ENCODE data around the gene ERG. TPM values are rescaled to one million over a fixed set of nuclear protein-coding genes. Genes with fewer than 3 reads are reported as not detected.

ERG gene
- polyA plus RNA-seq, 2 of the 4 experiments (the other 2 are of a cell fraction), result not detected

DNA sequence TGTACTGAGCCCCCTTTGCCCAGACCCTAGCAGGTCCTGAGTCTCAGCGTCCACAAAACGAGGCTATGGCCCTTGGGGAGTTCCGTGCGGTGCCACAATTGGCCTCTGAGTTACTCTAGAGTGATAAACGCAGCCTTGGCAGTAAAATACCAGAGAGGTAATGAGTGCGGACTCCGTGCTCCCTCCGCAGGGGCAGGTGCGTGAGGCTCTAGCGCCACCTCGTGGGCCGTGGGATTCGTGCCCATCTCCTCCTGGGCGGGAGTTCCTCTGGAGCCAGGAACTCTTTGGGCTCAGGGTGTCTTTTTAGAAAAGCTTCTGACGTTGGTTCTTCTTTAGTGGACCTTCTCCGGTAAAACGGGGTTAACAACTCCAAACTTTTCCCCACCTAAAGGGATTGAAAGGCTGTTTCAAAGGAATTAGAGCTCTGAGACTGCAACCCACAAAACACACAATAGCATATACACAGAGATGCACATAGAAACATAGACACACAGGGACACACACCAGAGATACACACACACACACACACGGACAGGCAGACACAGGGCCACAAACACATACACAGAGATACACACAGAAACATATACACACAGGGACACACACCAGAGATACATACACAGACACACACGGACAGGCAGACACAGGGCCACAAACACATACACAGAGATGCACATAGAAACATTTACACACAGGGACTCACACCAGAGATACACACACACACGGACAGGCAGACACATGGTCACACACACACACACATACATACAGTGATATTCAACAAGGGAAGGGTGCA, 142.1 kb downstream of the ERG start:
- ChIA-PET CTCF (interaction anchor here (0.6 to 4.0 kb wide), 71 partner anchors 9 to 1190 kb away, joined by 3 to 81 read pairs (median 3); partner anchors contain the start of gene KCNJ6), POLR2A (no interaction called here)
- Histone ChIP-seq H3K4me1 (peaks cover 24% of the 10 kb centered on the region), H3K4me2 (0 out of 3 replicates have a peak overlapping the region, but pooled peaks have one; percentile 28), H3K27ac (peak overlapping the region; percentile 84 to 86), H3K4me3 (no peak overlapping the region), H3K9me3 (no peaks in the 10 kb centered on the region)
- 7% methylated on average over 13 of the region's 20 CpGs for WGBS (ENCODE audit: missing lambda C conversion rate)
- no peak for FAIRE-seq
- peak; percentile 83 to 93; a peak in 5 of 6 replicates for ATAC-seq
- peak; percentile 58 to 66 for DNase-seq (ENCODE audit: low read depth in 1 of 2, low spot score in 1 of 2)
- TF ChIP-seq SMC3 (IDR thresholded peaks at IDR 0.05) (peak; percentile 90), MYC (IDR thresholded peaks at IDR 0.05; ENCODE audit: borderline replicate concordance, low read length) (no peak), ESRRA (IDR thresholded peaks at IDR 0.05; ENCODE audit: borderline replicate concordance, low read length) (no peak), NFE2L2 (conservative IDR thresholded peaks at IDR 0.05; ENCODE audit: low read length) (no peak), RAD21 (conservative IDR thresholded peaks at IDR 0.05 in 1 of 2, IDR thresholded peaks at IDR 0.05 in 1 of 2) (peak; percentile 97 to 98)
- TF ChIP-seq, protein P1, sequence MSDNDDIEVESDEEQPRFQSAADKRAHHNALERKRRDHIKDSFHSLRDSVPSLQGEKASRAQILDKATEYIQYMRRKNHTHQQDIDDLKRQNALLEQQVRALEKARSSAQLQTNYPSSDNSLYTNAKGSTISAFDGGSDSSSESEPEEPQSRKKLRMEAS (IDR thresholded peaks at IDR 0.05), result no peak
- TF ChIP-seq, protein P2, sequence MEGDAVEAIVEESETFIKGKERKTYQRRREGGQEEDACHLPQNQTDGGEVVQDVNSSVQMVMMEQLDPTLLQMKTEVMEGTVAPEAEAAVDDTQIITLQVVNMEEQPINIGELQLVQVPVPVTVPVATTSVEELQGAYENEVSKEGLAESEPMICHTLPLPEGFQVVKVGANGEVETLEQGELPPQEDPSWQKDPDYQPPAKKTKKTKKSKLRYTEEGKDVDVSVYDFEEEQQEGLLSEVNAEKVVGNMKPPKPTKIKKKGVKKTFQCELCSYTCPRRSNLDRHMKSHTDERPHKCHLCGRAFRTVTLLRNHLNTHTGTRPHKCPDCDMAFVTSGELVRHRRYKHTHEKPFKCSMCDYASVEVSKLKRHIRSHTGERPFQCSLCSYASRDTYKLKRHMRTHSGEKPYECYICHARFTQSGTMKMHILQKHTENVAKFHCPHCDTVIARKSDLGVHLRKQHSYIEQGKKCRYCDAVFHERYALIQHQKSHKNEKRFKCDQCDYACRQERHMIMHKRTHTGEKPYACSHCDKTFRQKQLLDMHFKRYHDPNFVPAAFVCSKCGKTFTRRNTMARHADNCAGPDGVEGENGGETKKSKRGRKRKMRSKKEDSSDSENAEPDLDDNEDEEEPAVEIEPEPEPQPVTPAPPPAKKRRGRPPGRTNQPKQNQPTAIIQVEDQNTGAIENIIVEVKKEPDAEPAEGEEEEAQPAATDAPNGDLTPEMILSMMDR (IDR thresholded peaks at IDR 0.05), result peak; percentile 80

DNA sequence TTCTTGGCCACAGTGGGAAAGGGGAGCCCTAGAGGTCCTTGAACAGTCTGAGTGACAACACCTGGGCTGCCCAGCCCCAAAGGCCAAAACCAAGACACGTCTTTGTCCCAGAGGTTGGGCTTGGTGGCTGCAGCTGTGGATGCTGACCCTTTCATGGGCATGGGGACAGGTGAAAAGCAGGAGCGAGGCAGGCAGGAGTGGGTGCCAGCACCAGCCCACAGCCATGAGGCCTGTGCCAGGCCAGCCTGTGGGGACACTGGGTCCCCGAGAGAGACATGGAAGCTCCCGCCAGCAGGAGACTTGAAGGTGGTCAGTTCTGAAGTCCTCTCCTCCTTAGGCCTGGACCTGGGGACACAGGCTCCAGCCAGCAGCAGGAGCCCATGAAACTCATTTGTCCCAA, 142.9 kb downstream of the ERG start:
- DNase-seq (ENCODE audit: low read depth in 1 of 2, low spot score in 1 of 2) (no peak), ATAC-seq (no peak), FAIRE-seq (no peak)
- 91% methylated on average over 3 of the region's 4 CpGs for WGBS (ENCODE audit: missing lambda C conversion rate)
- Histone ChIP-seq H3K4me1 (peaks cover 29% of the 10 kb centered on the region), H3K27ac (peak overlapping the region; percentile 84 to 86), H3K4me3 (no peak overlapping the region), H3K4me2 (0 out of 3 replicates have a peak overlapping the region, but pooled peaks have one; percentile 28), H3K9me3 (peaks cover 5% of the 10 kb centered on the region; the same call in 1 of the 3 replicates)
- ChIA-PET POLR2A (no interaction called here), CTCF (interaction anchor here (0.7 to 4.0 kb wide), 38 partner anchors 9 to 819 kb away, joined by 3 to 81 read pairs (median 5); no protein-coding TSS in a partner anchor)
- TF ChIP-seq, protein P3, sequence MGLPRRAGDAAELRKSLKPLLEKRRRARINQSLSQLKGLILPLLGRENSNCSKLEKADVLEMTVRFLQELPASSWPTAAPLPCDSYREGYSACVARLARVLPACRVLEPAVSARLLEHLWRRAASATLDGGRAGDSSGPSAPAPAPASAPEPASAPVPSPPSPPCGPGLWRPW (IDR thresholded peaks at IDR 0.05), result no peak
- TF ChIP-seq POLR2AphosphoS2 (conservative IDR thresholded peaks at IDR 0.05; ENCODE audit: low read length) (no peak), SREBF2 (IDR thresholded peaks at IDR 0.05) (no peak), EHF (CRISPR knock-in tag; IDR thresholded peaks at IDR 0.05) (no peak), HDAC2 (IDR thresholded peaks at IDR 0.05) (no peak), RCOR1 (IDR thresholded peaks at IDR 0.05; ENCODE audit: low read depth, low read length) (no peak), HEYL (CRISPR knock-in tag; IDR thresholded peaks at IDR 0.05) (no peak), KDM5A (IDR thresholded peaks at IDR 0.05) (no peak), FOSL2 (IDR thresholded peaks at IDR 0.05) (no peak), FOSL2 (CRISPR knock-in tag; IDR thresholded peaks at IDR 0.05) (no peak), ZNF302 (CRISPR knock-in tag; IDR thresholded peaks at IDR 0.05) (no peak)
- TF ChIP-seq, protein P4, sequence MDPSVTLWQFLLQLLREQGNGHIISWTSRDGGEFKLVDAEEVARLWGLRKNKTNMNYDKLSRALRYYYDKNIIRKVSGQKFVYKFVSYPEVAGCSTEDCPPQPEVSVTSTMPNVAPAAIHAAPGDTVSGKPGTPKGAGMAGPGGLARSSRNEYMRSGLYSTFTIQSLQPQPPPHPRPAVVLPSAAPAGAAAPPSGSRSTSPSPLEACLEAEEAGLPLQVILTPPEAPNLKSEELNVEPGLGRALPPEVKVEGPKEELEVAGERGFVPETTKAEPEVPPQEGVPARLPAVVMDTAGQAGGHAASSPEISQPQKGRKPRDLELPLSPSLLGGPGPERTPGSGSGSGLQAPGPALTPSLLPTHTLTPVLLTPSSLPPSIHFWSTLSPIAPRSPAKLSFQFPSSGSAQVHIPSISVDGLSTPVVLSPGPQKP (IDR thresholded peaks at IDR 0.05; ENCODE audit: low read depth, low read length), result no peak
- TF ChIP-seq, protein P5, sequence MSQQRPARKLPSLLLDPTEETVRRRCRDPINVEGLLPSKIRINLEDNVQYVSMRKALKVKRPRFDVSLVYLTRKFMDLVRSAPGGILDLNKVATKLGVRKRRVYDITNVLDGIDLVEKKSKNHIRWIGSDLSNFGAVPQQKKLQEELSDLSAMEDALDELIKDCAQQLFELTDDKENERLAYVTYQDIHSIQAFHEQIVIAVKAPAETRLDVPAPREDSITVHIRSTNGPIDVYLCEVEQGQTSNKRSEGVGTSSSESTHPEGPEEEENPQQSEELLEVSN (IDR thresholded peaks at IDR 0.05; ENCODE audit: borderline replicate concordance, low read depth), result no peak
- TF ChIP-seq, protein P6, sequence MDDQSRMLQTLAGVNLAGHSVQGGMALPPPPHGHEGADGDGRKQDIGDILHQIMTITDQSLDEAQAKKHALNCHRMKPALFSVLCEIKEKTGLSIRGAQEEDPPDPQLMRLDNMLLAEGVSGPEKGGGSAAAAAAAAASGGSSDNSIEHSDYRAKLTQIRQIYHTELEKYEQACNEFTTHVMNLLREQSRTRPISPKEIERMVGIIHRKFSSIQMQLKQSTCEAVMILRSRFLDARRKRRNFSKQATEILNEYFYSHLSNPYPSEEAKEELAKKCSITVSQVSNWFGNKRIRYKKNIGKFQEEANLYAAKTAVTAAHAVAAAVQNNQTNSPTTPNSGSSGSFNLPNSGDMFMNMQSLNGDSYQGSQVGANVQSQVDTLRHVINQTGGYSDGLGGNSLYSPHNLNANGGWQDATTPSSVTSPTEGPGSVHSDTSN (IDR thresholded peaks at IDR 0.05), result no peak

All from A549 (cell line).